ENCODE results near the gene KLHDC7B. TPM values are rescaled to one million over a fixed set of nuclear protein-coding genes. Genes with fewer than 3 reads are reported as not detected.

KLHDC7B gene
- total and polyA plus RNA-seq, 5 donors, result 0.08 to 0.14 (median 0.09) TPM; not detected in 2

- Histone ChIP-seq H3K4me3 (ENCODE audit: low read length) (no peak overlapping the region), H3K27me3 (ENCODE audit: control insufficient read depth, insufficient read depth) (no peaks in the 10 kb centered on the region), H3K9me3 (ENCODE audit: control insufficient read depth, low read length) (no peaks in the 10 kb centered on the region), H3K4me1 (ENCODE audit: control insufficient read depth, insufficient read depth, low read length) (no peaks in the 10 kb centered on the region), H3K27ac (ENCODE audit: low read length) (no peak overlapping the region)
- DNase-seq, result peak in 2 of 3 donors; percentile 31 to 39
- intact Hi-C loops (cut with DNase I), result no loop called here
- 91% methylated on average over 13 of the region's 13 CpGs for WGBS
- ATAC-seq, result peak in 1 of 2 donors; percentile 4
Observed at GRCh38 chr22:50569896-50570535, 24.3 kb downstream of the KLHDC7B start.

- H3K27me3 ChIP-seq (ENCODE audit: control insufficient read depth, insufficient read depth), result no peaks in the 10 kb centered on the region
- DNase-seq (peak in 2 of 3 donors; percentile 31 to 40), ATAC-seq (no peak)
- no peak overlapping the region for H3K4me3 ChIP-seq (ENCODE audit: low read length)
- 94% methylated on average over 12 of the region's 12 CpGs for WGBS
- no peak overlapping the region for H3K27ac ChIP-seq (ENCODE audit: low read length)
- H3K4me1 ChIP-seq (ENCODE audit: control insufficient read depth, insufficient read depth, low read length), result no peaks in the 10 kb centered on the region
- intact Hi-C loops (cut with DNase I), result no loop called here
- H3K9me3 ChIP-seq (ENCODE audit: control insufficient read depth, low read length), result no peaks in the 10 kb centered on the region
Observed at GRCh38 chr22:50570861-50571260, 25.2 kb downstream of the KLHDC7B start.

DNA sequence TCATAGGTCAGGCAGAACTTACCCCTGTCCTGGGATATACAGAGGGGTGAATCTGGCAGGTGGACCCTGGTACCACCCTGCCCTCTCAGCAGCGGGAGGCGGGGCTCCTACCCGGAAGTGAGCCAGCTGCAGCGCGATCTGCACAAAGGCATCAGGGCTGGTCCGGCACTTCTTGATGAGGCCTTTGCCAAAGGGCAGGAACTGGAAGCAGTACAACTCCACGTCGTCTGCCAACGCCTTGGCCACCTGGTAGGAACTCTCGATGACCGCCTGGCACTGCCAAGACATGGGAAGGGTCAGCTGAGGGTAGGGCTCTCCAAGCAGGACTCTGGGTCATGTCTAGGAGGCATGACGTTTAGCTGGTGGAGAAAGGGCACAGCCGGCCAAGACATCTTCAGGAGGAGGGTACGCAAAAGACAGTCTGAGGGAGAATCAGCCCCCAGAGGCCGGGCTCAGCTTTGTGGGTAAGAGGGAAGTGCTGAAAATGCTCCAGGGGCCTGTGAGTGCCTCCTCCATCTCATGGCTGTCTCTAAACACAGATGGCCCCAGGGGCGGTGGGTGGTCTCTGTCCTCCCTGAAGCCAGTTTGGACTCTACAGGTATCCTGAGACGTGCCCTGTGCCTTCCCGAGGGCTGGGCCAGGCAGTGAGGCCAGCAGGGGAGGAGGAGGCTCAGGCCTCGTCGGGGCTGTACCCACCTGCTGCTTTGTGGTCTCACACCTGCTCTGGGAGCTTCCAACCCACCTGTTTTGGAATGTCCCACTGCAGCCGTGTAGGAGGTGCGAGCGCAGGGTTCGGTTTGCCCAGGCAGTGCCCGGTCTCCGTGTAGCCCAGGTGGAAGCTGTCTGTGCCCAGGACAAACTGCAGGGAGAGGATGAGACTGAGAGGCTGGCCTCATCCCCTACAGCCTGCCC, 25.8 kb downstream of the KLHDC7B start:
- WGBS, result 82% methylated on average over 26 of the region's 26 CpGs

GRCh38 chr22:50572965-50573364, 27.3 kb downstream of the KLHDC7B start:
- Histone ChIP-seq H3K27ac (ENCODE audit: low read length) (no peak overlapping the region), H3K4me1 (ENCODE audit: control insufficient read depth, insufficient read depth, low read length) (no peaks in the 10 kb centered on the region), H3K4me3 (ENCODE audit: low read length) (no peak overlapping the region), H3K9me3 (ENCODE audit: control insufficient read depth, low read length) (no peaks in the 10 kb centered on the region), H3K27me3 (ENCODE audit: control insufficient read depth, insufficient read depth) (no peaks in the 10 kb centered on the region)
- WGBS, result 92% methylated on average over 11 of the region's 11 CpGs
- ATAC-seq (no peak), DNase-seq (peak in 2 of 3 donors; percentile 30 to 48)
- intact Hi-C loops (cut with DNase I), result no loop called here

More for the DNA sequence above, 25.8 kb downstream of the KLHDC7B start:
- intact Hi-C loops (cut with DNase I), result no loop called here
- Histone ChIP-seq H3K27ac (ENCODE audit: low read length) (no peak overlapping the region), H3K4me3 (ENCODE audit: low read length) (no peak overlapping the region), H3K4me1 (ENCODE audit: control insufficient read depth, insufficient read depth, low read length) (no peaks in the 10 kb centered on the region), H3K27me3 (ENCODE audit: control insufficient read depth, insufficient read depth) (no peaks in the 10 kb centered on the region), H3K9me3 (ENCODE audit: control insufficient read depth, low read length) (no peaks in the 10 kb centered on the region)
- ATAC-seq (no peak), DNase-seq (peak in 2 of 3 donors; percentile 50 to 55)

DNA sequence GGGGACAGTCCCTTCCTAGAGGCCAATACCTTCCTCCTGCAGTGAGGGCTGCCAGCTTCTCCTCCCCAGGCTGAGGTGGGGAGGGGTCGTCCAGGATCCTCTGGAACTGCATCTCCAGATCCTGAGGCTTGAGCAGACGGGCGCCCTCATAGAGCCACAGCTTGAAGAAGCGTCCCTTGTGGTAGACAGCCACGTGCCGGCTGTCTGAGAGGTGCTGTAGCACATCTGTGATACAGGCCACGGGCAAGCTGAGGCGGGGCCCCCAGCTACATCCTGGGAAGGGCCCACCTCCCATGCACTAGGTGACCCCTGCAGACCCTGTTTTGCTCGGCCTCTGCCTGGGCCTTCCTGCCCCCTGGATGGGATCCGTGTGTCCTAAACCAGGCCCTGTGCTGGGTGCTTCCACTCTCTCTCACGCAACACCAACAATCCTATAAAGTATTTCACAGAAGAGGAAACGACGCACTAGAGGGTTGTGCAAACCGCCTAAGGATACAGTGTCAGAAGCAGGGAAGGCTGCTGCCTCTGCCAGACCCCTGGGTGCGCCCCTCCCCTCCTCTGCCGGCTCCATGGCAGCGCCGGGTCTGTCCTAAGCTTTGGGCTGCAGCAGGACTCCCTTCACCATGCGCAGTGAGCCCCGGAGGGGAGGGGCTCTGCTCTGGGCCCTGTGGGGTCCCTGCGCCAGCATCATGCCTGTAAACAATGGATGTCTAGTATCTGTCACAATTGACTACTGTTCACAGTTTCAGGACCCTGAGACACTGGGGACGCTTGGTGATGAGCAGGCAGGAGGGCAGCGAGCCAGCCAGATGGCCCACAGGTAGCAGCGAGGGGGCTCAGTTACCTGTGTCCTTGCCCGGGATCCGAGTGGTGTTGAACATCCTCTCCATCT, 28.0 kb downstream of the KLHDC7B start:
- 88% methylated on average over 26 of the region's 26 CpGs for WGBS
- Histone ChIP-seq H3K9me3 (ENCODE audit: control insufficient read depth, low read length) (no peaks in the 10 kb centered on the region), H3K27me3 (ENCODE audit: control insufficient read depth, insufficient read depth) (no peaks in the 10 kb centered on the region), H3K4me3 (ENCODE audit: low read length) (no peak overlapping the region), H3K4me1 (ENCODE audit: control insufficient read depth, insufficient read depth, low read length) (no peaks in the 10 kb centered on the region), H3K27ac (ENCODE audit: low read length) (no peak overlapping the region)
- DNase-seq (peak in 1 of 3 donors; percentile 31), ATAC-seq (no peak)
- intact Hi-C loops (cut with DNase I), result no loop called here

- DNase-seq (no peak), ATAC-seq (no peak)
- H3K4me3 ChIP-seq (ENCODE audit: low read length), result no peak overlapping the region
- H3K9me3 ChIP-seq (ENCODE audit: control insufficient read depth, low read length), result no peaks in the 10 kb centered on the region
- no peaks in the 10 kb centered on the region for H3K4me1 ChIP-seq (ENCODE audit: control insufficient read depth, insufficient read depth, low read length)
- no peak overlapping the region for H3K27ac ChIP-seq (ENCODE audit: low read length)
- intact Hi-C loops (cut with DNase I), result no loop called here
- WGBS, result 89% methylated on average over 11 of the region's 11 CpGs
- no peaks in the 10 kb centered on the region for H3K27me3 ChIP-seq (ENCODE audit: control insufficient read depth, insufficient read depth)
Observed at GRCh38 chr22:50574383-50574755, 28.7 kb downstream of the KLHDC7B start.

- intact Hi-C loops (cut with DNase I), result no loop called here
Observed at GRCh38 chr22:50575426-50575941, 29.8 kb downstream of the KLHDC7B start.

GRCh38 chr22:50576070-50576469, 30.4 kb downstream of the KLHDC7B start:
- H3K9me3 ChIP-seq (ENCODE audit: control insufficient read depth, low read length), result no peaks in the 10 kb centered on the region
- no peaks in the 10 kb centered on the region for H3K27me3 ChIP-seq (ENCODE audit: control insufficient read depth, insufficient read depth)
- intact Hi-C loops (cut with DNase I), result no loop called here
- WGBS, result 48% methylated on average over 5 of the region's 5 CpGs
- H3K27ac ChIP-seq (ENCODE audit: low read length), result no peak overlapping the region
- no peak overlapping the region for H3K4me3 ChIP-seq (ENCODE audit: low read length)
- ATAC-seq, result no peak
- H3K4me1 ChIP-seq (ENCODE audit: control insufficient read depth, insufficient read depth, low read length), result no peaks in the 10 kb centered on the region
- no peak for DNase-seq

More at GRCh38 chr22:50575426-50575941, 29.8 kb downstream of the KLHDC7B start:
- DNase-seq, result no peak
- no peaks in the 10 kb centered on the region for H3K9me3 ChIP-seq (ENCODE audit: control insufficient read depth, low read length)
- no peak overlapping the region for H3K27ac ChIP-seq (ENCODE audit: low read length)
- WGBS, result 78% methylated on average over 8 of the region's 8 CpGs
- no peak overlapping the region for H3K4me3 ChIP-seq (ENCODE audit: low read length)
- no peaks in the 10 kb centered on the region for H3K27me3 ChIP-seq (ENCODE audit: control insufficient read depth, insufficient read depth)
- no peaks in the 10 kb centered on the region for H3K4me1 ChIP-seq (ENCODE audit: control insufficient read depth, insufficient read depth, low read length)
- no peak for ATAC-seq

DNA sequence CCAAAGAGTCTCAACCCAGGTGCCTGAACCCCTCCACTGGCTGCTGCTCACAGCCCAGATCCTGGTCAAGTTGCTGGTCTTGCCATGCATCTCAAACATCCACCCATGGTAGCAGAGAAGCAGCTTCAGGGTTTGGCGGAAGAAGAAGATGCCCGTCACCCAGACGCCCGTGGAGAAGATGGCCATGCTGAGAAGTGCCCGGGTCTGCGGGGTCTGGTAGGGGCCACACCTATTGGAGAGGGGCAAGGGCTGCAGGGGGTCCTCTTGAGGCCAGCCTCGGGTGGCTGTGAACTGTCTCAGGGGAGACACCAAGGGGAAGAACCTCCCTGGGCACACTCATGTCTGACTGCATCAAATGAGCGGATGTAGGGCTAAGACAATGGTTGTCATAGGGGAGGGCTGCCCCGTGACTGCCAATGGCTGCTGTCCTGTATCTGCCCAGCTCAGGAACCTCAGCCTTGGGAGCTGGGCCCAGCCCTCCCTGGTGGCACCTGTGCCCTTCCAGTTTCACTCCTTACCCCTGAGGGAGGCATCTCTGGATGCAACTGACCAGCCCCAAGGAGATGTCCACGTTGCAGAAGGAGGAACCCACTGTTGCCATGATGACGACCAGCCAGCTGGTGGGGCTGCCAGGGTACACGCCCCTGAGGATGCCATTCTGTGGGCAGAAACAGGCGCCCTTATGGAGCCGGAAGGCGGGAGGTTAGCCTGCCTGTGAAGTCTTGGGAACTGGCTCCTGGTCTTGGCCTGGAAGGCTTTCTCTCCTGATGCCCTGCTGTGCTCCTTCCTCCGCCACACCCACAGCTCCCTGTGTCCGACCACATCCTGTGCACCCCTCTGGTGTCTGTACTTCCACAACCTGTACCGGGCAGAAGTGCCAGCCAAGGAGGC, 31.4 kb downstream of the KLHDC7B start:
- DNase-seq (peak in 2 of 3 donors; percentile 25 to 57), ATAC-seq (no peak)
- peak overlapping the region; percentile 28 for H3K27ac ChIP-seq (ENCODE audit: low read length)
- no peaks in the 10 kb centered on the region for H3K27me3 ChIP-seq (ENCODE audit: control insufficient read depth, insufficient read depth)
- WGBS, result 76% methylated on average over 18 of the region's 18 CpGs
- H3K4me1 ChIP-seq (ENCODE audit: control insufficient read depth, insufficient read depth, low read length), result peaks cover 2% of the 10 kb centered on the region
- no peaks in the 10 kb centered on the region for H3K9me3 ChIP-seq (ENCODE audit: control insufficient read depth, low read length)
- peak overlapping the region; percentile 38 for H3K4me3 ChIP-seq (ENCODE audit: low read length)
- intact Hi-C loops (cut with DNase I), result no loop called here

GRCh38 chr22:50577697-50577986, 31.9 kb downstream of the KLHDC7B start:
- no peak for ATAC-seq
- DNase-seq, result peak in 1 of 3 donors; percentile 50
- no peaks in the 10 kb centered on the region for H3K9me3 ChIP-seq (ENCODE audit: control insufficient read depth, low read length)
- H3K4me3 ChIP-seq (ENCODE audit: low read length), result peak overlapping the region; percentile 38
- H3K27me3 ChIP-seq (ENCODE audit: control insufficient read depth, insufficient read depth), result no peaks in the 10 kb centered on the region
- peak overlapping the region; percentile 28 for H3K27ac ChIP-seq (ENCODE audit: low read length)
- 32% methylated on average over 23 of the region's 23 CpGs for WGBS
- intact Hi-C loops (cut with DNase I), result no loop called here
- peaks cover 2% of the 10 kb centered on the region for H3K4me1 ChIP-seq (ENCODE audit: control insufficient read depth, insufficient read depth, low read length)
